Right lobe of liver (tissue), 4 donors: ENCODE results near the gene CEACAM3.

Experiments used
- CTCF ChIP-seq, 4 donors: fragments of 200-600 bp in 3 of 4; fragments of 450-650 bp in 1 of 4; IDR thresholded peaks; one replicate each; pipeline versions ENCODE4 v1.5.1 to v1.8.0; 2016 to 2022; ENCODE audit warnings: antibody characterized with exemption in 4 of 4, mild to moderate bottlenecking in 2 of 4
- POLR2A ChIP-seq: fragments of 450-650 bp; IDR thresholded peaks from one replicate; pipeline ENCODE4 v1.6.1; 2017; ENCODE audit warnings: antibody characterized with exemption, mild to moderate bottlenecking
- donor health status: DM: no; HTN: no; CAD: no.
- donor health status: DM: no; HTN: no; CAD: no.
- donor health status: DM: no; HTN: yes; CAD: no.

GRCh38 chr19:41808663-41809566 lies 12.5 kb downstream of the CEACAM3 start:
- TF ChIP-seq CTCF (IDR thresholded peaks at IDR 0.05), result no peak
- no peak for TF ChIP-seq POLR2A
